T-helper 1 cell treated with Interleukin-12 subunit alpha and Interleukin-12 subunit beta and Interleukin-4 antibody, amounts not matched to agents 30 ng/mL and 1 ng/mL, for 36 hours (primary cell): ENCODE data around the gene PI4KB. TPM values are rescaled to one million over a fixed set of nuclear protein-coding genes. Genes with fewer than 3 reads are reported as not detected.
"Not testable (repeated sequence)": the region's sequence is repeated elsewhere in the genome, so short reads cannot be mapped to it uniquely, and the experiment has no call there.

Experiments
- intact Hi-C: fragments of 100-400 bp; cut with micrococcal nuclease; formaldehyde crosslinking; loops from one replicate; pipeline ENCODE4 v1.15.1; 2024
- total RNA-seq: library from RNA; stranded (reverse); gene quantifications from 2 replicates; pipeline ENCODE4 v1.2.3, GENCODE V29; 2022

Gene PI4KB
- 81.2 and 85.5 TPM in 2 replicates for total RNA-seq

DNA sequence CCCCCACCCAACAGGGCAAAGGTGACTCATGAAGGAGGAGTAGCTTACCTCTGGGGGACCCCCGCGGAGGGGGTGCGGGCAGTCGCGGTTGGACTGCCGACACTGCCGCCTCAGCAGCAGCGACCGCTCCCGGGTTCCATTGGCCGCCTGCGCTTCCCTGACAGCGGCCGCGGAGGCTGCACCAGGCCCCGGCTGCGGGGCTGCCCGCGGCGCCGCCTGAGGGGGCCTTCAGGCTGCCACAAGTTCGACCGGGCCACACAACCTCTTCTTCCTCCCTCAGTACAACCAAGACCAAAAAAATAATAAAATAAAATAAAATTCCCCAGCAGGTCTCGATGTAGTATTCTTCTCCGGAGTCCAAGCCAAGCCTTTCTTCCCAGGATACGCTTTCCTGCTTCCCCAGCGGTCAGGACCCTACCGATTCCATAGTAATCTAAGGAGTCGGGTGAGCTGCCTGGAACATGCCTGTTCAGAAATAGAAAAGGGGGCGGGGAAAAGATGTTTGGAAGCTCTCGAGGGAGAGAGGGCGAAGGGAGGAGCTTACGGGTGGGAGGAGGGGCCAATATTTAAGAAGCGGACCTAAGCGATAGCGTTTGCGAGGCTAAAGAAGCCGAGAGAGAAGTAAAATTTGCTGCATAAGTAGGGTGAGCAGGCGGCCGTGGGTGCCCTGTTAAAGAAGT is at the start of gene PI4KB:
Gene PI4KB, minus strand, starts transcription at position 194 of the 680 bp plus-strand sequence. CDS start 10,935 bp downstream, outside the sequence.
- intact Hi-C loops = loop anchor here (1.0 kb wide), 11 partner anchors 14 to 436 kb away; partner anchors contain the start of genes GABPB2, MRPL9, PSMB4 and RFX5

DNA sequence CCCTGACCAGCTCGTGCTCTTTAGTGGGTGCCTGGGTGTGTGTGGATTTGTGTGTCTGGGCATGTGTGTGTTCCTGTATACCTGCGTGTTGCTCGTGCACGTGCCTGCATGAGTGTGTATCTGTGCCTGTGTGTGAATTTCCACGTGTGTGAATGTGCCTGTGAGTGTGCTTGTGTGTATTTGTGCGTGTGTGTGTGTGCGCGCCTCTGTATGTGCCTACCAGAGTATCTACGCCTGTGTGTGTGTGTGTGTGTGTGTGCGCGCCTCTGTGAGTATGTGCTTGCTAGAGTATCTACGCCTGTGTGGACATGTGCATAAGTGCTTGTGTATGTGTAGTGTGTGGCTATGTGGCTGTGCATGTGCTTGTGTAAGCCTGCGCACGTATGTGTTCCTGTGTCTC is 46.0 kb upstream of the PI4KB start:
- intact Hi-C loops = no loop called here

DNA sequence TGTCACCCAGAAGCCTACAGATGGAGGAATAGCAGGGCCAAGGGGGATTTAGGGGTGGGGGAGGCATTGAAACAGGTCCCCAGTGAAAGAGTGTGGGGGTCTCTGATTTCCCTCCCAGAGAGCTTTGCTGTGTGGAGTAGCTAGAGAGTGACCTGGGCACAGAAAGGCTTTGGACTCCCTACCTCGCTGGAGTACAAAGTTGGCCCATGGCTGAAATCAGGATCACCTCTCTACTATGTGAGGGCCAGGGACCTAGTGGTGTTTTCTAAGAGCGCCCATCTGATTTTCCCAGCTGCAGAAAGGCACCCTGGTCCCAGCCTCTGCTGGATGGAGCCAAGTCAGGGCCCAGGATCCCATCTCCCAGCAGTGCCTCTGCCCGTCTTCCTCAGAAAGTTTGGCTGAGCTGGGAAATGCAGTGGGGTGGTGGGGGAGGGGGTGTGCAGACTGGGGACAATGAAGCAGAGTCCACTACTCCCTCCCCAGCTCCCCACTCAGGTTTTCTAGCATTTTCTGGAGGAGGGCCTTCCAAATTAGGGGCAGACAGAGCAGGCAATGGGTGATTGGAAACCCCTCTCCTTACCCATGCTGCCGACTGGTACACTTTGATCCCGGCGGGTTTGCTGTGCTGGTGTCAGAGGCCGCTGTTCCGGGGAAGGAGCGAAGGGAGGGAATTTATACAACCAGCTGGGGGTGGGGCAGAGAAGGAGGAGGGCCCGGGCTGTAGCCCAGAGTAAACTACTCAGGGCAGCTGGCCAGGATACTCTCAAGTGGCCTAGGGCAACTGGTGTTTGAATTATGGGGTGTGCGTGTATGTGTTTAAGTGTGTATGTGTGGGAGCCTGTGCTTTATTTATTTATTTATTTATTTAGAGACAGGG is 45.1 kb upstream of the PI4KB start, which contains the start of gene SELENBP1:
Gene SELENBP1, minus strand, starts transcription at position 648 of the 877 bp plus-strand sequence. Its CDS starts 64 bp downstream, at position 584.
- intact Hi-C loops = no loop called here

DNA sequence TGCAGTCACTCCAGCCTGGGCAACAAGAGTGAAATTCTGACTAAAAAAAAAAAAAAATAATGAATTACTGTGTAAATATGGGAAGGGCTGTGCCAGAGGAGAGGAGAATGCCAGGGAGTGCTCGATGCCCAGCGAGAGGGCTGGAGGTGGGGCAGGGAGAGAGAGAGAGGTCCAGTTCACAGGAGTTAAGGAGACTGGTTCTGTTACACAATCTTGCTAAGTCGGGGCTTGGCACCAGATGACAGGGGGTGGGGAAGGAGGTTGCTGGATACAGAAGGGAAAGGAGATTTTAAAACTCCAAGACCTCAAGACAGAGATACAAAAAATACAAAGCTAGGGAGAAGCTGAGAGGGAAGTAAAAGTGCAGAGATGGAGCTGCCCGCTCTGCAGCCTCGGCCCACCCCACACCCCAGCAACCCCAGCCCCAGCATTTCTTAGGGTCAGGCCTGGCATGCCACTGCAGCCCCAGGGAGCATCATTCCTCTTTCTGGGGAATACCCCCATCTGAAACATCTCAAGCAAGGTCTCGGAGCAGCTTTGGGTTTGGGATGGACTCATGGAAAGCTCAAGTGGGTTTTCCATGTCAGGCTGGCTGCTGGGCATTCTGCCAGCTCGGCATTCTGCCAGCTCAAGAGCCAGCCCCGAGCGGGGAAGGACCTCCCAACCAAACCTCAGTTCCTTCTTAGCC is 44.3 kb upstream of the PI4KB start:
- intact Hi-C loops = no loop called here

DNA sequence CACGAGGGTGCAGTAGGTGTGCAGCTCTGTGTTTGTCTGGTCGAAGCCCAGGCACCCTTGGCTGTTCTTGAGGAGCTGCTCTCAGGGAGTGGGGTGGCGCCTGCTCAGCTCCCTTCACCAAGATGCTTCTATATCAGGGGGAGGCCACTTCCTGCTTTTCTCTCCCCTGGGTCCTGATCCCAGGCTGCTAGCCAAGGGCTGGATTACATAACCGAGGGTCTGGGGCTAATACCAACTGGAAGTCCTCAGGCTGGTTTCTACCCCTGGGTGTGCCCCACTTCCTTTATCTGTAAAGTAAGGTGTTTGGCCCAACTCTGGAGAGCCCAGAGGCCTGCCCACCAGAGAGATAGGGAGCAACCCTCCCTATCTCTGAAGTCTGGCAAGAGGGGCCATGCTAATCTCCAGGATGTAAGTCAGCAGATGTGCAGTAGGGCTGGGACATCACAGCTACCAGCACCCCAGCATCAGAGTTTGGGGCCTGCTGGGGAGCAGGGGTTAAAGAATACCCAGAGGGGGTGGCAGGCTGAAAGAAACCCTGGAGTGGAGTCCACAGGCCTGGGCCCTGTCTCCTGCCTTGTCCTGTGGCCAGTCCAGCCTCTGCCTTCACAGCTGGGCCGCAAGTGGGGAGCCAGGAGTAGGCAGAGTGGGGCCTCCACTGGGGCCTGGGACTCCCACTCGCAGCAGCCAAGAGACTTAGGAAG is 43.1 kb upstream of the PI4KB start:
- intact Hi-C loops = no loop called here

DNA sequence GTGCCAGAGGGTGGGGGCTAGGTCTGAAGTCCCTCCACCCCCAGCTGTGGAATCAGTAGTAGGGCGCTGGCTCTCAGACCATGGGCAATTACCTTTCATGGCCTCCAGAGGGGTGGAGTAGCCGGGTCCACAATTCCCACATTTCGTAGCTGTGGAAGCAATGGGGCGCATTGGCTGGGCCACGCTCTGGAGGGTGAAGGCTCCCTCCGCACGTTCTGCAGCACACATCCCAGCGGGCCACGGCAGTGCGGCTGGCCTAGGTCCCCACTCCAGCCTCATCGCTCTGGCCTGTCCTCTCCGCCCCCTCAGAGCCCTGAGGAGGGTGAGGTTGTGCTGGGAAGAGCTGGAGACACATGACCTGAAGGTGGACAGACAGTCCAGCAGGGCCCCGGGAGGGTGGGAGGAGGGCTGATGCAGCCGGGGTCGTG is 42.4 kb upstream of the PI4KB start:
- intact Hi-C loops = no loop called here

DNA sequence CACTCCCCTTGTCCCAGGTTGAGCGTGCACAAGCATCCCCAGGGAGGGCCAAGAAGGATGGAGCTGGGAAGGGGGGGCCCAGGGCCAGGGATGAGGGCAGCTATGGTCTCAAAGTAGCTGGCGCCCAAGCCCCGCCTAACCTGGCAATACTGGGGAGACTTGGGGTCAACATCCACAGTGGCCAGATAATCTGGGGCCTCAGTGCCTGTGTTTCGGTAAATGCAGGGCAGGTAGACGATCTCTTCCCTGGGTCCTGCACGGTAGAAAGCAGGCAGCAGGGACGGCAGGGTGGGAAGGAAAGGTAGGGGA is 42.0 kb upstream of the PI4KB start:
- intact Hi-C loops = no loop called here

DNA sequence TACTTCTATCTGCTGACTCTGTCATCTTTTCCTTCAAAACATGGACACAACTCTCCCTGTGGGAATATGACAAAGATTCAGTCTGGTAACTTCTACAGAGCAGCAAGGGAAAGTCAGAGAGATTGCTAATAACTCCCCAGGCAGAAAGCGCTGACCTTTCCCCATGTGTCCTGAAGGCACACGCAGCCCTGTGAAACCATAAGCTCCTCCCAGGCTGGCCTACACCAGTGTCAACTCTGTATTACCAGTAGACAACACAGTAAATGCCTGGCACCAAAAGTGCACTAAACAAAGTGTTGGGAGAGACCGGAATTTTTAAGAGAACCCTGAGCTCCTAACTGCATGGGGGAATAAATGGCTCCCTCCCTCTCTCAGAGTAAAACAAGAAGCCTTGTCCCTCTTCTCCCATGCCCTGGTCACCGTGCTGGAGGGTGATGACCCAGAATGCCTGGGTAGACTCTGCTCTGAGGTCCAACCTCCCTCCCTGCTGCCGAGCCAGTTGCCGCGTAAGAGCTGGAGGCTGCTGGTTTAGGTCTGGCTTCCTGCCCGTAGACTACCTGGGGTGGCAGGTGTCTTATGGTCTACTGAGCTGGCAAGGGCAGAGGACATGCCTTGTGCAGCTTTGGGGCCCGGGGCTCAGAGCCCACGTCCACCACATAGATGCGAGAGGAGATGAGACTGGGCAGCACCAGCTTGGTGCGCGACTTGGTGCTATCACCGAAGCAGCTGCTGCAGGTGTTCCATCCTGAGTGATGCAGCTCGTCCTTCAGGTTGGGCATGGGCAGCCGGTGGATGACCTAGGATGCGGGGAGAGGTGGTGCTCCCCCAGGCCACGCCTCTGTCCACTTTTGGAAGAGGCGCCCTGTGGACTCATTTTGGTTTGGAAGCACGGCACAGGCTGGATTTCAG is 41.4 kb upstream of the PI4KB start:
- intact Hi-C loops = no loop called here

DNA sequence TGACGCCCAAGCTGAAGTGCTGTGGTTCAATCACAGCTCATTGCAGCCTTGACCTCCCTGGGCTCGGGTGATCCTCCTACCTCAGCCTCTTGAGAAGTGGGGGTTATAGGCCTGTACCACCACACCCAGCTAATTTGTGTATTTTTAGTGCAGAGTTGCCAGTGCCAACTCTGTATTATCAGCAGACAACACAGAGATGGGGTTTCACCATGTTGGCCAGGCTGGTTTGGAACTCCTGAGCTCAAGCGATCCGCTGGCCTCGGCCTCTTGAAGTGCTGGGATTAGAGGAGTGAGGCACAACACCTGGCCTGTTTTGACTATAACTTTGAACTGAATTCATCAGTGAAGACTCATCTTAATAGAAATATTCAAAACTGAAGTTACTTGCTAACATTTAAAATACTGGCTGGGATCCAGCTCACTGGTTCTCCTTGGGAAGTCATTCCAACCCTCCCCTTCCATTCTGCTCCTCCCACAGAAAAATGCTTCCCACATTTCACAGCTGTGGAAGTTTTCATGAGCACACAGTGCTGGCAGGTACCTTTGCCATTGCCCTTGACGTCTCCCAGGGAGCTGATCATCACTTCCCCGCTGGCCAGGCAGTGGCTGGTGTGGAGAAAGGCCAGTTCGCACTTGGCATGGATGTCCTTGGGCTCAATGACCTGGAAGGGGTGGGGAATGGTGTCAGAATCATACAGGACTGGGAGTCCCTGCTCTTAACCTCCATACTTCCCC is 40.6 kb upstream of the PI4KB start:
- intact Hi-C loops = no loop called here

DNA sequence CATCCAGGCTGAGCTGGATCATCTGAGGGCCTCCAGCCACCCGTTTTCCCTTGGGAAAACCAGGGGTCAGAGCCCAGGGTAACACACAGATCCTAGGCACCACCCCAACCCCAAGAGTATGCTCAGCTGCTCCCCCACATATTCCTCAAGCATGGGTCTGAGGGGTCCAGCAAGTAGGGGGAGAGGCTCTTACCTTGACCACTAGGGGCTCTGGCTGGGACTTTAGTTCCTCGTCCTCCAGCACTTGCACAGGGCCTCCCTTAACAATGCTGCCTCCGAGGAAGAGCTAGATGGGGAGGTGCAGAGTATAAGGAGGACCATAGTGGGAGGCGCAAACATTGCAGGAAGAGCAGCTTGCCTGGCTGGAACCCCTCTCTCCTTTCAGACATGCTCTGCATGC is 37.8 kb upstream of the PI4KB start:
- intact Hi-C loops = no loop called here

DNA sequence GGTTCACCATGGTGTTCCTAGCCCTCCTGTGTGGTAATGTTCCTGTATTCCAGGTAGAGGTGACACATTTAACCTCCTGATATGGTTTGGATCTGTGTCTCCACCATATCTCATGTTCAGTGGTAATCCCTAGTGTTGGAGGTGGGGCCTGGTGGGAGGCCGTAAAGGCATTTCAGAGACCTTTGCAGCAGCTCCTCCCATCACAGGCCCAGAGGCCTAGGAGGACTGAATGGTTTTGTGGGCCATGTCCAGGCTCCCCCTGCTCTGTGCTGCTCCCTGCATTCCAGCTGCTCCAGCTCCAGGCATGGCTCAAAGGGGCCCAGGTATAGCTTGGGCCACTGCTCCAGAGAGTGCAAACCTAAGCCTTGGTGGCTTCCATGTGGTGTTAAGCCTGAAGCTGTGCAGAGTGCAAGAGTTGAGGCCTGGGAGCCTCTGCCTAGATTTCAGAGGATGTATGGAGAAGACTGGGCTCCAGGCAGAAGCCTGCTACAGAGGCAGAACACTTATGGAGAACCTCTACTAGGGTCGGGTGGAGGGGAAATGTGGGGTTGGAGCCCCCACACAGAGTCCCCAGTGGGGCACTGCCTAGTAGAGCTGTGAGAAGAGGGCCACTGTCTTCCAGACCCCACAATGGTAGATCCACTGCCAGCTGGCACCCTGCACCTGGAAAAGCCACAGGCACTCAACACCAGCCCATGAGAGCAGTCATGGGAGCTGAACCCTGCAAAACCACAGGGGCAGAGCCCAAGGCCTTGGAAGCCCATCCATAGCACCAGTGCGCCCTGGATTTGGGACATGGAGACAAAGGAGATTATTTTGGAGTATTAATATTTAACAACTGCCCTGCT is 35.3 kb upstream of the PI4KB start:
- intact Hi-C loops = no loop called here

DNA sequence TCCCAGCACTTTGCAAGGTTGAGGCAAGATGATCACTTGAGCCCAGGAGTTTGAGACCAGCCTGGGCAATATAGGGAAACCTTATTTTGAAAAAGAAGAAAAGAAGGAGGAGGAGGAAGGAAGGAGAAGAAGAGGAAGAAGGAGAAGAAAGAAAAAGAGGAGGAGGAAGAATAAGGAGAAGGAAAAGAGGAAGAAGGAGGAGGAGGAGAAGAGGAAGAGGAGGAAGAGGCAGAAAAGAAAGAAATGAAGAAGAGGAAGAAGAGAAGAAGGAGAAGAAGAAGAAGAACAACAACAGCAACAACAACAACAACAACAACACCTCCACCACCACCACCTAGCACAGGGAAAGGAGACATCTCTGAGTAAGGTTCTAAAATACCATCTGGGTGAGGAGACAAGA is 34.7 kb upstream of the PI4KB start:
- intact Hi-C loops = no loop called here

DNA sequence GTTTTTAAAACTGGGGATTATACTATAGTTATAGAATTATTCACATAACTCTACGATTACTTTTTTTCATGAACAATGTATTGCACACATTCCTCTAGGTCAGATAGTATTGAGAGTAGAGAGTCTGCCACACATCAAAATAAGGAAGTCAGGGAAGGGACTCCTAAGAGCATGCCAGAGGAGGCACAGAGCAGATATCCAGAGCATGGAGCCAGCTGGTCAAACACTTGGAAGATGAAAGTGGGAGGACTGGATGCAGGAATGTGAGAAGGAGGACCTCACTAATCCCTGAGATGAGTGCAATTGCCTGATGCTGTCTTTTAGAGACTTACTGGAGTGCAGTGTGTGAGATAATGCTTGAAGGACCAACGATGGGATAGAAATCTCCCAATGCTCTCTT is 29.5 kb upstream of the PI4KB start:
- intact Hi-C loops = no loop called here

DNA sequence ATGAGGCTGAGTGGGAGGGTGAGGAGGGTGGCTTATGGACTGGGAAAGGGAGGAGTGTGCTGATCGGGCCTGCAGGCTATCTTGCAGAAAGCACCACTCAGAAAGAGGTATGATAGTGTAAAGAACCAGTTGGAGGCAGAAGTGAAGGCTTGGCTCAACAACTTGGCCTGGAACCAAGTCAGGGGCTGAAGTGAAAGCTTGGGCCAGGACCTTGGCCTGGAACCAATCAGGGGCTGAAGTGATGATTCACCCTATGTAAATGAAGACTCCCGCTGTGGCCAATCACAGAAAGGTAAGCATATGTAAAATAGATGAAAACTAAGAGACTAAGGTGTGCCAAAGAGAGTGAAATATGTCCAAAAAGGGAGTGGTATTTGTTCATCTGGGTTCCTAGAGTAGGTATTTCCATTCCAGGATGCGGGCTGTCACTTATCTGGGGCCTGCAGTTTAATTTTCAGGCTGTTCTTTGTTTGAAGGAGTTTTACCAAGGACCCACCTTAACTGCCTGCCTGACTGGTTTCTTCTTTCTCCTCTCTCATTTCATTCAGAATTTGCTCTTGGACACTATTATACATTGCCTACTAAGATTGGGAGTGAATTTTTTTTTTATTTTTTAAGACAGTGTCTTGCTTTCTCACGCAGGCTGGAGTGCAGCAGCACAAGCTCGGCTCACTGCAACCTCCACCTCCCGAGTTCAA is 25.0 kb upstream of the PI4KB start:
- intact Hi-C loops = no loop called here

DNA sequence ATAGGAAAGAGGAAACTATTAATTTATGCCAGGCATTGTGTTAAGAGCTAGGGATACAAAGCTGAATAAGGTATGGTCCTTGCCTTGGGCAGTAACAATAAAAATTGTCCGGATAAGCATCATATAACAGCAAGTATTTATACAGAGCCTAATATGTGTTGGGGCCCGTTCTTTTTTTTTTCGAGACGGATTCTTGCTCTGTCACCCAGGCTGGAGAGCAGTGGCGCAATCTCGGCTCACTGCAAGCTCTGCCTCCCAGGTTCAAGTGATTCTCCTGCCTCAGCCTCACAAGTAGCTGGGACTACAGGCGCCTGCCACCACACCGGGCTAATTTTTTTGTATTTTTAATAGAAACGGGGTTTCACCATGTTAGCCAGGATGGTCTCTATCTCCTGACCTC is 23.1 kb upstream of the PI4KB start:
- intact Hi-C loops = not testable (repeated sequence)

DNA sequence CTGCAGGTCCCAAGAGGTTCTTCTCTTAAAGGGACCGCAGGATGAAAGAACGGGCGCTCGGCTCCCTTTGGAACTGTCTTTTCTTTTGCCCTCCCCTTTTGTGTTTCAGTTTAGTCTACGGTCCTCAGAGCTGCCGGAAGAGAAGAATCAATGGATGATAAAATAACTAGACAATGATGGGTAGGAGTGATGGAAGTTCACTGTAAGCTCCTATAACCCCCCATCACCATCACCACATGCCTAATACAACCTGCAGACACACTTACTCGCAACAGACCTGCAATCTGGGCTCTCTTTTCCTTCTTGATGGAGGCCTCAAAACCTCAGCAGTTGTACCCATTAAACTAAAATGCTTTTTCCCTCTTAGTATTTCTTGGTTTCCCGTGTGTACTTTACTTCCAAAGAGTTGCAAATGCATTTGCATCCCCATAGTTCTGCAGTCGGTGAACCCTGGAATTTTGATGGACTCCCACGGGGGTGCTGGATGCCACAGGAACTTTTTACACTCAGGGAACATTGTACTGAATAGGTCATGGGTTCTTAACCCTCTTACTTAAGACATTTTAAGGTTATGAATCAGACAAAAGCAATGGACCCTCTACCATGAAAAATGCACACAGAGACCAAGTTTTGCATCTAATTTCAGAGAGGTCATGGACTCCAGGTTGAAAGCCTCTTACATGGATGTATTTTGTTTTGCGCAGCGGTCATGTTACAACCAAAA is 20.5 kb upstream of the PI4KB start:
- intact Hi-C loops = loop anchor here (1.0 to 5.0 kb wide), 19 partner anchors 20 to 985 kb away; partner anchors contain the start of genes ARNT, C2CD4D, CGN and LYSMD1
